ENCODE data around the gene TTYH2.

TTYH2 gene

DNA sequence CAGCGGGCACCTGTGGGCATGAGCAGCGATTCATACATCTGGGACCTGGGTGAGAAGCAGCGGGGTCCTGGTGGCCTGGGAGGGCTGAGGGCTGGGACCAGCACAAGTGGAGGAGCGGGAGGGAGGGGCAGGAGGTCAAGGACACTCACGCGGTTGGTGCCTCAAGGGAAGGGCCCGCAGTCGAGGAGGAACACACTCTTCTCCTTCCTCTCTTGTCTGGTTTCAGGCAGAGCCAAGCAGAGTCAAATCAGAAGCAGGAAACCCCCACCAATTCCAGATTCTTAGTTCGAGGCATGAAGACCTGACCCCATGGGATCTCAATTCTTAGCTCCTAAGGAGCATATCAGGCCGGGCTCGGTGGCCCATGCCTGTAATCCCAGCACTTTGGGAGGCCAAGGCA is 76.3 kb downstream of the TTYH2 start:
- peak; percentile 47 for ATAC-seq
- no peak overlapping the region for H3K27ac Mint-ChIP-seq
- no peak overlapping the region for H3K4me3 Mint-ChIP-seq

DNA sequence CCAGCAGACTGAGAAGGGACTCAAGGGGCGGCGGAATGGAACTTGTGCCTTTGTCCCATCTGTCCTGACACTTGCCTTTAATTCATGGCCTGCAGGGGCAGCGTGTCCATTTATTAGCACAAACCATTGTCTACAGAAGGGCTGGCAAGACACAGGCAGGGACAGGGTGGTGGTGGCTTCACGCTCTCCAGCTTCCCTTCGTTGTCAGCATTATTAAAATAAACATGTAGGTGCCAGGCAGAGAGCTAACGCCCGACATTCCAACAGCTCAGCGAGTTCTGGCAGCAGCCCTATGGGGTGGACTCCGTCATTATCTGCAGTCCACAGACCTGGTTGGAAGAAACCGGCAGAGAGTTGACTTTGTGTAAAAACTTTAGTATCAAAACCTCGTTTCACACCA is 77.0 kb downstream of the TTYH2 start:
- Mint-ChIP-seq H3K36me3 (no peaks in the 10 kb centered on the region), H3K4me3 (no peak overlapping the region), H3K27ac (no peak overlapping the region), H3K4me1 (peaks cover 8% of the 10 kb centered on the region), H3K27me3 (peaks cover 30% of the 10 kb centered on the region), H3K9me3 (peaks cover 3% of the 10 kb centered on the region)
- ATAC-seq = no peak

More for the DNA sequence above, 76.3 kb downstream of the TTYH2 start:
- Mint-ChIP-seq H3K4me1 (peaks cover 12% of the 10 kb centered on the region), H3K36me3 (no peaks in the 10 kb centered on the region), H3K9me3 (peaks cover under 1% of the 10 kb centered on the region), H3K27me3 (peaks cover 34% of the 10 kb centered on the region)

DNA sequence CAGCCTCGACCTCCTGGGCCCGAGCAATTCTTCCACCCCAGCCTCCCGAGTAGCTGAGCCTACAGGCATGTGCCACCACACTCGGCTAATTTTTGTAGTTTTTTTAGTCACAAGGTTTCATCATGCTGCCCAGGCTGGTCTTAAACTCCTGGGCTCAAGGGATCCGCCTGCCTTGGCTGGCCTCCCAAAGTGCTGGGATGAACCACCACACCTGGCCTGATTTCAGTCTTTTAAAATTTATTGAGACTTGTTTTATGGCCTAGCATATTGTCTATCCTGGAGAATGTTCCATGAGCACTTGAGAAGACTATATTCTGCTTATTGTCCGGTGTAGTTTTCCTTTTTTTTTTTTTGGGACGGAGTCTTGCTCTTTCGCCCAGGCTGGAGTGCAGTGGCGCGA is 79.1 kb downstream of the TTYH2 start:
- Mint-ChIP-seq H3K9me3 (peaks cover 3% of the 10 kb centered on the region), H3K36me3 (no peaks in the 10 kb centered on the region), H3K4me3 (no peak overlapping the region), H3K27me3 (peaks cover 32% of the 10 kb centered on the region), H3K27ac (no peak overlapping the region), H3K4me1 (peaks cover 8% of the 10 kb centered on the region)
- ATAC-seq = no peak

DNA sequence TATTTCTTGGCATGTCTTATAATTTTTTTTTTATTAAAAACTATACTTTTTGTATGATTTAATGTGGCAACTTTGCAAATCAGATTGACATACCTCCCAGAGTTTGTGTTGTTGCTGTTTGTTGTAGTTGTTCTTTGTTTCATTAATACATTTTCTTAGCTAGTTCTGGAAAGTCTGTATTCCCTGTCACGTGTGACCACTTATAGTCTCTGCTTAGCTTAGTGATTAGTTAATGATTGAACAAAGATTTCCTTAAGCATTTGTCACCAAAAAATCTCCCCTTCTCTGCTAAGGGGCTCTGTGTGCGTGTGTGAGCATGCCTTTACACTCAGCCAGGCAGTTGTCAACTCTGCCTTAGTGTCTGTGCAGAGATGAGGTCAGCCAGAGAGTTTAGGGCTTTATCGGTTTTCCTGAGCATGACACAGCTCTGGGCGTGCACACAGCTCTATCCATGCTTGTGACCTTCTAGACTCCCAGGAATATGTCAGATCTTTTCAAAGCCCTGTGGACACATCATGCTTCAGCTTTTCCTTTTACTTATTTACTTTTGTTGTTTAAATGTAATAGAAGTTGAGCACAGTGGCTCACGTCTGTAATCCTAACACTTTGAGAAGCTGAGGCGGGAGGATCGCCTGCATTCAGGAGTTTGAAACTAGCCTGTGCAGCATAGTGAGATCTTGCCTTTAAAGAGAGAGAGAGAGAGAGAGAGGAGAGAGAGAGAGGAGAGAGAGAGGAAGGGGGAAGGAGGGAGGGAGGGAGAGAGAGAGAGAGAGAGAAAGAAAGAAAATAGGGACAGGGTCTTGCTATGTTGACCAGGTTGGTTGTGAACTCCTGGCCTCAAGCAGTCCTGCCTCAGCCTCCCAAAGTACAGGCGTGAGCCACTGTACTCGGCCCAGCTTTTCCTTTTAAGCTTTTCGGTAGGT is 82.5 kb downstream of the TTYH2 start:
- H3K4me3 Mint-ChIP-seq = no peak overlapping the region
- H3K36me3 Mint-ChIP-seq = no peaks in the 10 kb centered on the region
- no peak for ATAC-seq
- H3K27me3 Mint-ChIP-seq = peaks cover 55% of the 10 kb centered on the region
- no peaks in the 10 kb centered on the region for H3K4me1 Mint-ChIP-seq
- no peak overlapping the region for H3K27ac Mint-ChIP-seq
- H3K9me3 Mint-ChIP-seq = peaks cover 3% of the 10 kb centered on the region

DNA sequence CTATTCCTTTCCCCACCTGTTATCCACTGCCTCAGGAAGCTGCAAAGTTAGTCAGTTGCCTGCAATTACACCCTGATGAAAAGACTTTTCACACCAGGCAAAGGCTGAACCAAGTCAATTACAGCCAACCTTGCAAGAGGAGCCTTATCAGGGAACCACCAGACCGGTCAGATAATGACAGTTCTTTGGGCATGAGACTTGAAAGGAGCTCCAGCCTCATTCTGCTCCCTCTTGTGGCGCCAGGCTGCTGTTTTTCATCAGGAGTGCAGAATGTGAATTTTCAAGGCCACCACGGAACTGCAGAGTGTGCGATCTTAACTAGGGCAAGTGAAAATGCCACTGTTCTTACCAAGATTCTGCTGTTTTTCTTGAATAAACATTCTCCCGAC is 83.2 kb downstream of the TTYH2 start:
- Mint-ChIP-seq H3K27ac (no peak overlapping the region), H3K27me3 (peaks cover 62% of the 10 kb centered on the region), H3K36me3 (no peaks in the 10 kb centered on the region), H3K4me1 (peaks cover 5% of the 10 kb centered on the region), H3K4me3 (no peak overlapping the region), H3K9me3 (peaks cover 3% of the 10 kb centered on the region)
- ATAC-seq = no peak

DNA sequence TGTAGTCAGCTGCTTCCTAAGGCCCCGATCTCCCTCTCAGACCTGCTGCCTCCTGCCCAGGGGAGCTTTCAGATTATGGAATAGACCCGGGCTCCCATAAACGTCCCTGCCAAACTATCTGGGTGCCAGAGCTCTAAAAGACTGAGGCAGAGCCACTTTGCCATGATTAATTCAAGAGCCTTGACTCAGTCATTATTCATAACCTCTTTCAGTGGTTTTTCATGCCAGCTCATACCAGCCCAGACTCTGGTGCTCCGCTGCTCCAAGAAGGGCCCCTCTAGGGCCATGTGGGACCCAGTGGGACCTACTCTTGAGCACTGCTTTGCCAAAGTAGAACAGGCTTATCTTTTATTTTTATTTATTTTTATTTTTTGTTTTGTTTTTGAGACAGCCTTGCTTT is 84.6 kb downstream of the TTYH2 start:
- H3K27ac Mint-ChIP-seq = no peak overlapping the region
- ATAC-seq = no peak
- no peak overlapping the region for H3K4me3 Mint-ChIP-seq
- H3K27me3 Mint-ChIP-seq = peaks cover 64% of the 10 kb centered on the region
- H3K36me3 Mint-ChIP-seq = no peaks in the 10 kb centered on the region
- peaks cover 5% of the 10 kb centered on the region for H3K4me1 Mint-ChIP-seq
- peaks cover 3% of the 10 kb centered on the region for H3K9me3 Mint-ChIP-seq

DNA sequence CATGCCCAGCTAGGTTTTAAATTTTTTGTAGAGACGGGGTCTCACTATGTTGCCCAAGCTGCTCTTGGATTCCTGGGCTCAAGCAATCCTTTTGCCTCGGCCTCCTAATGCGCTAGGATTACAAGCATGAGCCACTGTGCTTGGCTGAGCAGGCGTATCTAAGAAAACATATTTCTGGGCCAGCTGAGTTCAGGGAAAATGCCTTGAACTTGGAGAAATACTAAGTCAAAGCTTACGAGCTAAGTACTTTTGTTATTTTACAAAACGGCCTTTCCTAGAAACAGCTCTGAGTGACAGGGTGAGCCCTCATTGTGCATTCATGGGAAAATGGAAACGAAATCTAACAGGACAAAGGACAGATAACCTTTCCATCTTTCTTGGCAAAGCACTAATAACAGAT is 85.4 kb downstream of the TTYH2 start:
- no peak for ATAC-seq
- no peak overlapping the region for H3K4me3 Mint-ChIP-seq
- peaks cover 3% of the 10 kb centered on the region for H3K9me3 Mint-ChIP-seq
- H3K27ac Mint-ChIP-seq = no peak overlapping the region
- H3K27me3 Mint-ChIP-seq = peaks cover 62% of the 10 kb centered on the region
- H3K4me1 Mint-ChIP-seq = peaks cover 5% of the 10 kb centered on the region
- no peaks in the 10 kb centered on the region for H3K36me3 Mint-ChIP-seq

DNA sequence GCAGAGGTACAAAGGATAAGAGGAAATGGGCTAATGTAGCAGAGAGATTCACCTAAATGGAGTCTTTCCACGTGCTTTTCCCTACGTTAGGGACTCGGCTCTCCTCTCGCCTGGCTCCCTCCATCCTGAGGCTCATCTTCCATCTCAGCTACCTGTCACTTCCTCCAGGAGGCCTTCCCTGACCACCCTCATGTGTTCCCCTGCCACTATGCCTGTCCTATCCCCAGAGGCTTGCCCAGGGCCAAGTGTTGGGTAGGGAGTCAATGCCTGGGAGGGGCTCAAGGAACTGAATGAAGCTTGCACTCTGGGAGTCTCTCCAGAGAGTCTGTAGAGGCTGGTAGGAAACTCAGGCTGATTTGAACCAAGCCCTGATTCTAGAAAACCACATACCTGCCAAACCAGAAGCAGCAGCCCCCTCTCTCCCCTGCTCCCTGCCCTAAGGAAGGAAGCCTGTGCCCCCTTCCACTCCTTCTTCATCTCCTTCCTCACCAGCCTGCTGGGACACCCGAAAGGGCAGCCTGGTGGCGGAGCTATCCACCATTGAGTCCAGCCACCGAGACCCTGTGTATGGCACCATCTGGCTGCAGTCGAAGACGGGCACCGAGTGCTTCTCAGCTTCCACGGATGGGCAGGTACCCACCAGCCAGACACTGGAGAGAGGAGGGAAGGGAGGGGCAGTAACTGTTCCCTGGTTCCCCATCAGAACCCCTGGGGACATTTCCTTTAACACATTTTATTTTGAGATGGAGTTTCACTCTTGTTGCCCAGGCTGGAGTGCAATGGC is 86.0 kb downstream of the TTYH2 start:
- Mint-ChIP-seq H3K27me3 (peaks cover 56% of the 10 kb centered on the region), H3K27ac (no peak overlapping the region), H3K4me3 (no peak overlapping the region), H3K4me1 (peaks cover 5% of the 10 kb centered on the region), H3K9me3 (peaks cover 3% of the 10 kb centered on the region), H3K36me3 (no peaks in the 10 kb centered on the region)
- ATAC-seq = no peak

DNA sequence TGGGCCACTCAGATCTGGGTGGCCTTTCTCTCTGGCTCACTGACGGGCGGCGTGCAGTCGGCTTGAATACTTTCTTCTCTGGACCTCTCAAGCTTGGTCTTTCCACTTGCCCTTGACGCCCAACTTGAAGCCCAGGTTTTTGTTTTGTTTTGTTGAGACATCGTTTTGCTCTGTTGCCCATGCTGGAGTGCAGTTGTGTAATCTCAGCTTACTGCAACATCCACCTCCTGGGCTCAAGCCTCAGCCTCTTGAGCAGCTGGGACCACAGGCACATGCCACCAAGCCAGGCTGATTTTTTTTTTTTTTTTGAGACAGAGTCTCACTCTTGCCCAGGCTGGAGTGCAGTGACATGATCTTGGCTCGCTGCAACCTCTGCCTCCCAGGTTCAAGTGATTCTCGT is 89.9 kb downstream of the TTYH2 start:
- H3K36me3 Mint-ChIP-seq = no peaks in the 10 kb centered on the region
- H3K27ac Mint-ChIP-seq = no peak overlapping the region
- no peak for ATAC-seq
- no peaks in the 10 kb centered on the region for H3K9me3 Mint-ChIP-seq
- H3K27me3 Mint-ChIP-seq = peaks cover 54% of the 10 kb centered on the region
- no peak overlapping the region for H3K4me3 Mint-ChIP-seq
- H3K4me1 Mint-ChIP-seq = peaks cover 5% of the 10 kb centered on the region

DNA sequence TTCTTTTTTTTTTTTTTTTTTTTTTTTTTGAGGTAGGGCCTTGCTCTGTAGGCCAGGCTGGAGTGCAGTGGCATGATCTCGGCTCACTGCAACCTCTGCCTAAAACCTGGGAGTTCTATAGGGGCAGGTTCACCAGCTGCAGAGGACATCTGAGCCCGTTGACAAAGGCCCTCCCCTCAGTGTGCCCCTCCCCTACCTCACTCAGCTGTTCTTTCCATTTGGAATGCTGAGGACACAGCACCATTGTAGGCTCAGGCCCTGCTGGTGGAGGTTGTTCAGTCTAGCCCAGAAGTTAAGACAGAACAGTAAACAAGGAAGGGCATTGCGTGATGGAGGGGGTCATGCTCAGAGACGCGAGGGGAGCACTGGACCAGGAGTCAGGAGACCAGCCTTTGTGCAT is 90.8 kb downstream of the TTYH2 start:
- Mint-ChIP-seq H3K4me3 (no peak overlapping the region), H3K27ac (no peak overlapping the region), H3K27me3 (peaks cover 54% of the 10 kb centered on the region), H3K36me3 (no peaks in the 10 kb centered on the region), H3K9me3 (no peaks in the 10 kb centered on the region), H3K4me1 (peaks cover 5% of the 10 kb centered on the region)
- ATAC-seq = no peak

DNA sequence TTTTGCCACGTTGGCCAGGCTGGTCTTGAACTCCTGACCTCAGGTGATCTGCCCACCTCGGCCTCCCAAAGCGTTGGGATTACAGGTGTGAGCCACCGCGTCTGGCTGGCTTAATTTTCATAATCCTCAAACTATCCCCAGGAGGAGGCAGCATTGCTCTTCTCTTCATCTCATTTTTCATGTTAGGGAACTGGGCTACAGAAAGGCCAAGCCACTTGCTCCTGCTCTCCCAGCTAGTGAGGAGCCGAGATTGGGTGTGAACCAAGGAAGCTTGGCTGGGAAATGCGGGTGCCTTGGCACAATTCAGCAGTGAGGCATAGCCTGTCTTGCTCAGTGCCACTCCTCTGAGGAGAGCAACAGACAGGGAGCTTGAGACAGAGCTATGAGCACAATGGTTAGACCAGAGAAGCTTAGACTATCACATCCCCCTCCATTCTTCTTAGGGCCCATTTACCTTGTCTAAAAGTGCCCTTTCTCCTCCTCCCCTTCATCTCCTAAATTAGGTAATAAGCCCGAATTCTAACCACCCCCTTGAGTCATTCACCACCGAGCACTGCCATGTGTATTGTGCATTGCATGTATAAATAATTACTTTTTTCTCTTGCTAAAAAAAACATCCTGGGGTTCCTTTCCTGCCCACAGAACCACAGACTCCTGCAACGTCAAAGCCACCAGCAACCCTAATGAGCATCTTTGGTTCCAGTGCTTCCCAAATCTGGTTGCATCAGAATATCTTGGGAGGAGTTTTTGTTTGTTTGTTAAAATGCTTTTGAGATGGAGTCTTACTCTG is 92.7 kb downstream of the TTYH2 start:
- Mint-ChIP-seq H3K36me3 (no peaks in the 10 kb centered on the region), H3K27ac (no peak overlapping the region), H3K4me3 (no peak overlapping the region), H3K27me3 (peaks cover 47% of the 10 kb centered on the region), H3K4me1 (peaks cover 5% of the 10 kb centered on the region), H3K9me3 (no peaks in the 10 kb centered on the region)
- ATAC-seq = no peak

DNA sequence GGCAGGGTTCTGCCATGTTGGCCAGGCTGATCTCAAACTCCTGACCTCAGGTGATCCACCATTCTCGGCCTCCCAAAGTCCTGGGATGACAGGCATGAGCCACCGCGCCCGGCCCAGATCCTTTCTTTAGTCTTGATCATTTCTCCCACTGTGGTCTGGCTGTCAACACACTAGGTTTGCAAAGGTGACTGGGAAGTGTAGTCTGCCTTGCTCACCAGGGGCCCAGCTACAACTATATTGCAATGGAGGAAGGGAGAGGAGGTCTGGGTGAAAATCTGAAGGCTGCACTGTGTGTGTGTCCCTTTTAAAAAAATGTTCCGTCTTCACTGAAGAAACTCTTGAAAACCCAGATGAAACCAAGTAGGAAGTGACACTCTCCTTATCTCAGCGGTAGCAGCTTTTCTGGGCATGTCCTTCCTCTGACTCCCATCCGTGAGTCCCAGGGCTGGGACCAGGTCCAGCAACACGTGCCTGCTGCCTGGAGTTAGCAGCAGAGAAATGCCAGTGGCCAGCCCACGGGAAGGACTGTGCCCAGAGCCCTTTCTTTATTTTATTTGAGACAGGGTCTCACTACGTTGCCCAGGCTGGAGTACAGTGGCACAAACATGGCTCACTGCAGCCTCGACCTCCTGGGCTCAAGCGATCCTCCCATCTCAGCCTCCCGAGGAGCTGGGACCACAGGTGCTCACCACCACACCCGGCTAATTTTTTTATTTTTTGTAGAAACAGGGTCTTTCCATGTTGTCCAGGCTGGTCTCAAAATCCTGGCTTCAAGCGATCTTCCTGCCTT is 94.8 kb downstream of the TTYH2 start:
- Mint-ChIP-seq H3K4me1 (no peaks in the 10 kb centered on the region), H3K27ac (no peak overlapping the region), H3K4me3 (no peak overlapping the region), H3K27me3 (peaks cover 56% of the 10 kb centered on the region), H3K9me3 (peaks cover 6% of the 10 kb centered on the region), H3K36me3 (no peaks in the 10 kb centered on the region)
- no peak for ATAC-seq

DNA sequence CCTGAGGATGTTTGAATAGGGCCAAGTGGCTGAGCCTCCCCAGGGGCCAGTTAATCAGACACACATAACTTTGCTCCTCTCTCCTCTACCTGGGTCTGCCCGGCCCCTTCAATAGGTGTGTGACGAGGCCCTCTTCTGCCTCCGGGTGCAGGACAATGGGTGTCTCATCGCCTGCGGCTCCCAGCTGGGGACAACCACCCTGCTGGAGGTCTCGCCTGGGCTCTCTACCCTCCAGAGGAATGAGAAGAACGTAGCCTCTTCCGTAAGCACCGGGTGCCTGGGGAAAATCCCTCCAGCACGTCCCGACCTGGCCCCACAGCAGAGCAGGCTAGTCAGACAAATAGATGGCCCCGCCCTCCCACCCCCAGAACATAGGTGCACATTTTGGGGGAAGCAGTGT is 96.5 kb downstream of the TTYH2 start:
- H3K27me3 Mint-ChIP-seq = peaks cover 53% of the 10 kb centered on the region
- H3K4me1 Mint-ChIP-seq = no peaks in the 10 kb centered on the region
- no peak overlapping the region for H3K27ac Mint-ChIP-seq
- no peaks in the 10 kb centered on the region for H3K36me3 Mint-ChIP-seq
- peaks cover 6% of the 10 kb centered on the region for H3K9me3 Mint-ChIP-seq
- no peak for ATAC-seq
- no peak overlapping the region for H3K4me3 Mint-ChIP-seq

Measured in stimulated activated memory B cell treated with anti-CD40 and anti-IgM and Interleukin-4, amounts not matched to agents 10 μg/mL and 1 μg/mL and 100 μg/mL, for 72 hours (primary cell).